Measurements from ENCODE around the gene STAT5A.

The STAT5A gene

GRCh38 chr17:42329025-42329976 lies 41.0 kb downstream of the STAT5A start:
- peaks cover 19% of the 10 kb centered on the region; the same call in 1 of the 2 replicates for H3K36me3 ChIP-seq (ENCODE audit: control insufficient read depth, insufficient read depth, low read length)
- no peaks in the 10 kb centered on the region for H3K9me3 ChIP-seq (ENCODE audit: control insufficient read depth, insufficient read depth, low read length)
- no peaks in the 10 kb centered on the region for H3K27me3 ChIP-seq (ENCODE audit: control insufficient read depth, insufficient read depth, low read length)
- whole genome bisulfite sequencing (ENCODE audit: insufficient coverage, insufficient read length): no CpG with 5 or more reads among the region's 11 CpGs
- no peak overlapping the region for H3K4me3 ChIP-seq (ENCODE audit: low read length)
- DNase-seq (ENCODE audit: low read depth, low spot score): peak; percentile 67
- H3K27ac ChIP-seq (ENCODE audit: low read length): peak overlapping the region; percentile 25
- H3K4me1 ChIP-seq (ENCODE audit: control insufficient read depth, insufficient read depth, low read length): no peaks in the 10 kb centered on the region

GRCh38 chr17:42333053-42333452 lies 44.8 kb downstream of the STAT5A start:
- peaks cover 18% of the 10 kb centered on the region; the same call in 1 of the 2 replicates for H3K36me3 ChIP-seq (ENCODE audit: control insufficient read depth, insufficient read depth, low read length)
- DNase-seq (ENCODE audit: low read depth, low spot score): no peak

GRCh38 chr17:42334677-42335076 lies 46.4 kb downstream of the STAT5A start:
- no peak for DNase-seq (ENCODE audit: low read depth, low spot score)
- no peaks in the 10 kb centered on the region for H3K27me3 ChIP-seq (ENCODE audit: control insufficient read depth, insufficient read depth, low read length)
- peaks cover 26% of the 10 kb centered on the region; the same call in 1 of the 2 replicates for H3K36me3 ChIP-seq (ENCODE audit: control insufficient read depth, insufficient read depth, low read length)
- no CpG with 5 or more reads among the region's 3 CpGs for WGBS (ENCODE audit: insufficient coverage, insufficient read length)
- H3K4me3 ChIP-seq (ENCODE audit: low read length): no peak overlapping the region
- no peaks in the 10 kb centered on the region for H3K4me1 ChIP-seq (ENCODE audit: control insufficient read depth, insufficient read depth, low read length)
- H3K9me3 ChIP-seq (ENCODE audit: control insufficient read depth, insufficient read depth, low read length): no peaks in the 10 kb centered on the region
- H3K27ac ChIP-seq (ENCODE audit: low read length): no peak overlapping the region

More at GRCh38 chr17:42333053-42333452, 44.8 kb downstream of the STAT5A start:
- Histone ChIP-seq H3K9me3 (ENCODE audit: control insufficient read depth, insufficient read depth, low read length) (no peaks in the 10 kb centered on the region), H3K4me1 (ENCODE audit: control insufficient read depth, insufficient read depth, low read length) (no peaks in the 10 kb centered on the region), H3K4me3 (ENCODE audit: low read length) (no peak overlapping the region), H3K27me3 (ENCODE audit: control insufficient read depth, insufficient read depth, low read length) (no peaks in the 10 kb centered on the region), H3K27ac (ENCODE audit: low read length) (no peak overlapping the region)
- no CpG with 5 or more reads among the region's 1 CpG for WGBS (ENCODE audit: insufficient coverage, insufficient read length)

GRCh38 chr17:42337442-42337841 lies 49.1 kb downstream of the STAT5A start:
- no CpG with 5 or more reads among the region's 15 CpGs for WGBS (ENCODE audit: insufficient coverage, insufficient read length)
- Histone ChIP-seq H3K36me3 (ENCODE audit: control insufficient read depth, insufficient read depth, low read length) (peaks cover 29% of the 10 kb centered on the region; the same call in 1 of the 2 replicates), H3K27me3 (ENCODE audit: control insufficient read depth, insufficient read depth, low read length) (no peaks in the 10 kb centered on the region), H3K4me1 (ENCODE audit: control insufficient read depth, insufficient read depth, low read length) (no peaks in the 10 kb centered on the region), H3K27ac (ENCODE audit: low read length) (no peak overlapping the region), H3K9me3 (ENCODE audit: control insufficient read depth, insufficient read depth, low read length) (no peaks in the 10 kb centered on the region), H3K4me3 (ENCODE audit: low read length) (no peak overlapping the region)
- no peak for DNase-seq (ENCODE audit: low read depth, low spot score)

- H3K27ac ChIP-seq (ENCODE audit: low read length): no peak overlapping the region
- H3K4me3 ChIP-seq (ENCODE audit: low read length): no peak overlapping the region
- no peak for DNase-seq (ENCODE audit: low read depth, low spot score)
- no peaks in the 10 kb centered on the region for H3K4me1 ChIP-seq (ENCODE audit: control insufficient read depth, insufficient read depth, low read length)
- H3K36me3 ChIP-seq (ENCODE audit: control insufficient read depth, insufficient read depth, low read length): peaks cover 23% of the 10 kb centered on the region; the same call in 1 of the 2 replicates
- H3K9me3 ChIP-seq (ENCODE audit: control insufficient read depth, insufficient read depth, low read length): no peaks in the 10 kb centered on the region
- no CpG with 5 or more reads among the region's 4 CpGs for WGBS (ENCODE audit: insufficient coverage, insufficient read length)
- H3K27me3 ChIP-seq (ENCODE audit: control insufficient read depth, insufficient read depth, low read length): no peaks in the 10 kb centered on the region
Observed at GRCh38 chr17:42338427-42338985, 50.2 kb downstream of the STAT5A start.

GRCh38 chr17:42339221-42339620 lies 50.9 kb downstream of the STAT5A start:
- WGBS (ENCODE audit: insufficient coverage, insufficient read length): no CpG with 5 or more reads among the region's 5 CpGs
- Histone ChIP-seq H3K9me3 (ENCODE audit: control insufficient read depth, insufficient read depth, low read length) (no peaks in the 10 kb centered on the region), H3K4me1 (ENCODE audit: control insufficient read depth, insufficient read depth, low read length) (no peaks in the 10 kb centered on the region), H3K36me3 (ENCODE audit: control insufficient read depth, insufficient read depth, low read length) (peaks cover 21% of the 10 kb centered on the region; the same call in 1 of the 2 replicates), H3K4me3 (ENCODE audit: low read length) (no peak overlapping the region), H3K27me3 (ENCODE audit: control insufficient read depth, insufficient read depth, low read length) (no peaks in the 10 kb centered on the region), H3K27ac (ENCODE audit: low read length) (no peak overlapping the region)
- DNase-seq (ENCODE audit: low read depth, low spot score): no peak

- Histone ChIP-seq H3K27ac (ENCODE audit: low read length) (no peak overlapping the region), H3K9me3 (ENCODE audit: control insufficient read depth, insufficient read depth, low read length) (no peaks in the 10 kb centered on the region), H3K4me3 (ENCODE audit: low read length) (no peak overlapping the region), H3K4me1 (ENCODE audit: control insufficient read depth, insufficient read depth, low read length) (no peaks in the 10 kb centered on the region), H3K36me3 (ENCODE audit: control insufficient read depth, insufficient read depth, low read length) (peaks cover 21% of the 10 kb centered on the region; the same call in 1 of the 2 replicates), H3K27me3 (ENCODE audit: control insufficient read depth, insufficient read depth, low read length) (no peaks in the 10 kb centered on the region)
- no peak for DNase-seq (ENCODE audit: low read depth, low spot score)
Observed at GRCh38 chr17:42340691-42341127, 52.4 kb downstream of the STAT5A start.

- Histone ChIP-seq H3K4me3 (ENCODE audit: low read length) (no peak overlapping the region), H3K4me1 (ENCODE audit: control insufficient read depth, insufficient read depth, low read length) (no peaks in the 10 kb centered on the region), H3K9me3 (ENCODE audit: control insufficient read depth, insufficient read depth, low read length) (no peaks in the 10 kb centered on the region), H3K27me3 (ENCODE audit: control insufficient read depth, insufficient read depth, low read length) (no peaks in the 10 kb centered on the region), H3K27ac (ENCODE audit: low read length) (no peak overlapping the region), H3K36me3 (ENCODE audit: control insufficient read depth, insufficient read depth, low read length) (peaks cover 17% of the 10 kb centered on the region; the same call in 1 of the 2 replicates)
- no CpG with 5 or more reads among the region's 4 CpGs for WGBS (ENCODE audit: insufficient coverage, insufficient read length)
- no peak for DNase-seq (ENCODE audit: low read depth, low spot score)
Observed at GRCh38 chr17:42341568-42341967, 53.3 kb downstream of the STAT5A start.

GRCh38 chr17:42342242-42343008 lies 54.1 kb downstream of the STAT5A start:
- Histone ChIP-seq H3K9me3 (ENCODE audit: control insufficient read depth, insufficient read depth, low read length) (no peaks in the 10 kb centered on the region), H3K36me3 (ENCODE audit: control insufficient read depth, insufficient read depth, low read length) (peaks cover 15% of the 10 kb centered on the region; the same call in 1 of the 2 replicates), H3K27ac (ENCODE audit: low read length) (no peak overlapping the region), H3K4me3 (ENCODE audit: low read length) (no peak overlapping the region), H3K4me1 (ENCODE audit: control insufficient read depth, insufficient read depth, low read length) (peaks cover under 1% of the 10 kb centered on the region; the same call in 1 of the 2 replicates), H3K27me3 (ENCODE audit: control insufficient read depth, insufficient read depth, low read length) (no peaks in the 10 kb centered on the region)
- DNase-seq (ENCODE audit: low read depth, low spot score): no peak
- WGBS (ENCODE audit: insufficient coverage, insufficient read length): no CpG with 5 or more reads among the region's 9 CpGs
